NCI-H2029 (cell line): ENCODE data around the gene TNFRSF12A.
A peak's percentile ranks its signal among the peaks of the same experiment; 100 is the strongest.
"Not testable (repeated sequence)": the region's sequence is repeated elsewhere in the genome, so short reads cannot be mapped to it uniquely, and the experiment has no call there.

ENCODE experiments used
- DNase-seq: peaks from one replicate; lab custom pipeline; 2025; lab: John Stamatoyannopoulos, UW

The TNFRSF12A gene

GRCh38 chr16:3049921-3050481, 29.8 kb downstream of the TNFRSF12A start:
- no peak for DNase-seq

GRCh38 chr16:3050487-3050886, 30.3 kb downstream of the TNFRSF12A start:
- DNase-seq, result no peak

GRCh38 chr16:3051009-3051408, 30.8 kb downstream of the TNFRSF12A start:
- DNase-seq, result no peak

- no peak for DNase-seq
Observed at GRCh38 chr16:3051494-3051893, 31.3 kb downstream of the TNFRSF12A start.

GRCh38 chr16:3052571-3053329, 32.6 kb downstream of the TNFRSF12A start:
- not testable (repeated sequence) for DNase-seq

GRCh38 chr16:3053330-3053710, 33.2 kb downstream of the TNFRSF12A start:
- not testable (repeated sequence) for DNase-seq

GRCh38 chr16:3054965-3055733, 35.0 kb downstream of the TNFRSF12A start:
- DNase-seq, result no peak

GRCh38 chr16:3055734-3056115, 35.6 kb downstream of the TNFRSF12A start:
- not testable (repeated sequence) for DNase-seq

- no peak for DNase-seq
Observed at GRCh38 chr16:3056336-3057180, 36.4 kb downstream of the TNFRSF12A start.

- DNase-seq, result no peak
Observed at GRCh38 chr16:3057181-3058138, 37.3 kb downstream of the TNFRSF12A start.

- DNase-seq, result no peak
Observed at GRCh38 chr16:3058139-3059030, 38.2 kb downstream of the TNFRSF12A start.

GRCh38 chr16:3059041-3059722, 39.0 kb downstream of the TNFRSF12A start:
- peak; percentile 65 for DNase-seq

- DNase-seq, result no peak
Observed at GRCh38 chr16:3059723-3060242, 39.6 kb downstream of the TNFRSF12A start.

GRCh38 chr16:3060339-3061127, 40.4 kb downstream of the TNFRSF12A start:
- DNase-seq, result no peak

- DNase-seq, result no peak
Observed at GRCh38 chr16:3062553-3062952, 42.4 kb downstream of the TNFRSF12A start.

GRCh38 chr16:3063625-3064386, 43.6 kb downstream of the TNFRSF12A start:
- DNase-seq, result no peak

- DNase-seq, result no peak
Observed at GRCh38 chr16:3065069-3065741, 45.0 kb downstream of the TNFRSF12A start, which contains the start of gene IL32. Gene IL32, plus strand, starts transcription at chr16:3065640. Its CDS starts 172 bp downstream, at chr16:3065812.
